Liver (tissue), 9 donors: ENCODE results near the gene TNKS2. TPM values are rescaled to one million over a fixed set of nuclear protein-coding genes. Genes with fewer than 3 reads are reported as not detected.

Source experiments
- DNase-seq: peaks from one replicate; pipeline ENCODE4 v3.0.0-alpha.2; 2017; ENCODE audit warnings: low spot score
- H3K27ac ChIP-seq, 2 donors: one replicate each; pipeline ENCODE4 v1.7.0; 2013; ENCODE audit warnings: inconsistent platforms in 2 of 2, low read length in 2 of 2, control low read depth in 1 of 2, low read depth in 1 of 2, mild to moderate bottlenecking in 1 of 2
- H3K27me3 ChIP-seq, 4 donors: one replicate each; pipeline versions ENCODE4 v1.6.1 to v1.7.0; 2013; ENCODE audit warnings: low read length in 3 of 4, inconsistent platforms in 1 of 4, mild to moderate bottlenecking in 1 of 4, moderate library complexity in 1 of 4; ENCODE audit not compliant: control insufficient read depth in 4 of 4, insufficient read depth in 4 of 4
- H3K36me3 ChIP-seq, 4 donors: one replicate each; pipeline versions ENCODE4 v1.6.1 to v1.7.0; 2013; ENCODE audit warnings: low read length in 3 of 4, mild to moderate bottlenecking in 3 of 4, low read depth in 1 of 4, moderate library complexity in 1 of 4; ENCODE audit not compliant: control insufficient read depth in 4 of 4, insufficient read depth in 3 of 4
- H3K4me1 ChIP-seq, 4 donors: one replicate each; pipeline versions ENCODE4 v1.6.1 to v1.7.0; 2013; ENCODE audit warnings: low read length in 3 of 4, mild to moderate bottlenecking in 3 of 4, moderate library complexity in 1 of 4; ENCODE audit not compliant: control insufficient read depth in 4 of 4, insufficient read depth in 4 of 4
- H3K4me3 ChIP-seq, 3 donors: one replicate each; pipeline versions ENCODE4 v1.6.1 to v1.7.0; 2013; ENCODE audit warnings: low read length in 3 of 3, control low read depth in 1 of 3, low read depth in 1 of 3, mild to moderate bottlenecking in 1 of 3
- H3K9ac ChIP-seq, 2 donors: one replicate each; pipeline ENCODE4 v1.7.0; 2013; ENCODE audit warnings: low read length in 2 of 2, mild to moderate bottlenecking in 2 of 2, moderate library complexity in 2 of 2, control low read depth in 1 of 2, low read depth in 1 of 2
- H3K9me3 ChIP-seq, 4 donors: one replicate each; pipeline versions ENCODE4 v1.6.1 to v1.7.0; 2013; ENCODE audit warnings: low read length in 3 of 4; ENCODE audit not compliant: control insufficient read depth in 4 of 4
- ATF3 ChIP-seq: IDR thresholded peaks from 2 replicates; pipeline ENCODE4 v1.6.1; 2016; ENCODE audit warnings: antibody characterized with exemption
- CTCF ChIP-seq: fragments of 150-350 bp; IDR thresholded peaks from 2 replicates; pipeline ENCODE4 v1.5.1; 2017; ENCODE audit warnings: improper control_type of control experiment, low read depth, low read length; ENCODE audit not compliant: missing input control
- EGR1 ChIP-seq, 2 donors: IDR thresholded peaks; 2 replicates each; pipeline ENCODE4 v1.6.1; 2016 to 2018; ENCODE audit warnings: antibody characterized with exemption in 2 of 2, low read depth in 2 of 2
- FOXA1 ChIP-seq: IDR thresholded peaks from 2 replicates; pipeline ENCODE4 v1.6.1; 2016; ENCODE audit warnings: antibody characterized with exemption
- FOXA2 ChIP-seq: IDR thresholded peaks from 2 replicates; pipeline ENCODE4 v1.6.1; 2016; ENCODE audit warnings: antibody characterized with exemption
- GABPA ChIP-seq, 2 donors: IDR thresholded peaks in 1 of 2; conservative IDR thresholded peaks in 1 of 2; 2 replicates each; pipeline ENCODE4 v1.6.1; 2016; ENCODE audit warnings: antibody characterized with exemption in 2 of 2, mild to moderate bottlenecking in 1 of 2, moderate library complexity in 1 of 2
- HNF4A ChIP-seq, 2 donors: conservative IDR thresholded peaks; 2 replicates each; pipeline ENCODE4 v1.6.1; 2016; ENCODE audit warnings: antibody characterized with exemption in 2 of 2, mild to moderate bottlenecking in 2 of 2
- HNF4G ChIP-seq: IDR thresholded peaks from 2 replicates; pipeline ENCODE4 v1.6.1; 2016; ENCODE audit warnings: antibody characterized with exemption
- JUND ChIP-seq, 2 donors: IDR thresholded peaks; 2 replicates each; pipeline ENCODE4 v1.6.1; 2016; ENCODE audit warnings: antibody characterized with exemption in 2 of 2
- NR2F2 ChIP-seq: IDR thresholded peaks from 2 replicates; pipeline ENCODE4 v1.6.1; 2016; ENCODE audit warnings: antibody characterized with exemption
- RAD21 ChIP-seq, 2 donors: IDR thresholded peaks; 2 replicates each; pipeline ENCODE4 v1.6.1; 2016; ENCODE audit warnings: antibody characterized with exemption in 2 of 2, mild to moderate bottlenecking in 2 of 2
- REST ChIP-seq: IDR thresholded peaks from 2 replicates; pipeline ENCODE4 v1.6.1; 2016; ENCODE audit warnings: antibody characterized with exemption, mild to moderate bottlenecking
- RXRA ChIP-seq, 2 donors: IDR thresholded peaks; 2 replicates each; pipeline ENCODE4 v1.6.1; 2017 to 2018; ENCODE audit warnings: antibody characterized with exemption in 2 of 2, mild to moderate bottlenecking in 1 of 2
- TAF1 ChIP-seq: conservative IDR thresholded peaks from 2 replicates; pipeline ENCODE4 v1.6.1; 2016; ENCODE audit warnings: antibody characterized with exemption, mild to moderate bottlenecking
- YY1 ChIP-seq: IDR thresholded peaks from 2 replicates; pipeline ENCODE4 v1.6.1; 2016; ENCODE audit warnings: antibody characterized with exemption, mild to moderate bottlenecking
- WGBS: extraction: QIAGEN DNeasy Blood & Tissue Kit; methylation state at CpG from one replicate; pipeline ENCODE4 v1.1.7; 2013; 5-methylcytosine and 5-hydroxymethylcytosine counted together
- polyA plus RNA-seq, 2 donors: library from polyadenylated mRNA; stranded (reverse) in 1 of 2; unstranded in 1 of 2; fragments of 200-250 nt in 1 of 2; fragments of >200 nt in 1 of 2; fragmentation: Nextera tagmentation in 1 of 2; extraction: Ambion mirVana in 1 of 2; gene quantifications; one replicate each; pipeline versions ENCODE4 v1.2.1 to v1.2.3, GENCODE V29; 2013 to 2015
- total RNA-seq, 2 donors: library from RNA; depleted of rRNA; stranded (reverse); fragments of >200 nt; gene quantifications; one replicate each; pipeline ENCODE4 v1.2.3, GENCODE V29; 2014
- TF ChIP-seq, protein P1 (sequence below): IDR thresholded peaks from 2 replicates; pipeline ENCODE4 v1.6.1; 2016; ENCODE audit warnings: antibody characterized with exemption
- TF ChIP-seq, protein P2 (sequence below): IDR thresholded peaks from 2 replicates; pipeline ENCODE4 v1.6.1; 2016; ENCODE audit warnings: antibody characterized with exemption
- donor health status: healthy.
- donor health status: healthy.
- donor health status: healthy.
- donor health status: healthy.
- donor health status: healthy.

TNKS2 gene
- total and polyA plus RNA-seq, 4 donors = 5.2 to 30.7 (median 18.2) TPM

GRCh38 chr10:91864744-91865143 lies 66.5 kb downstream of the TNKS2 start:
- H3K36me3 ChIP-seq = peaks cover 0 to 45% (median 30%) of the 10 kb centered on the region in 4 donors

More at GRCh38 chr10:91864744-91865143, 66.5 kb downstream of the TNKS2 start:
- H3K27ac ChIP-seq = no peak overlapping the region
- no peaks in the 10 kb centered on the region for H3K27me3 ChIP-seq
- no peak for TF ChIP-seq TAF1
- no peak for TF ChIP-seq CTCF
- no peak for TF ChIP-seq NR2F2
- no peak for TF ChIP-seq HNF4A (conservative IDR thresholded peaks at IDR 0.05)
- TF ChIP-seq JUND (IDR thresholded peaks at IDR 0.05) = no peak
- no peak for TF ChIP-seq RXRA (IDR thresholded peaks at IDR 0.05)
- TF ChIP-seq ATF3 = no peak
- TF ChIP-seq, protein P1, sequence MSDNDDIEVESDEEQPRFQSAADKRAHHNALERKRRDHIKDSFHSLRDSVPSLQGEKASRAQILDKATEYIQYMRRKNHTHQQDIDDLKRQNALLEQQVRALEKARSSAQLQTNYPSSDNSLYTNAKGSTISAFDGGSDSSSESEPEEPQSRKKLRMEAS = no peak
- TF ChIP-seq, protein P2, sequence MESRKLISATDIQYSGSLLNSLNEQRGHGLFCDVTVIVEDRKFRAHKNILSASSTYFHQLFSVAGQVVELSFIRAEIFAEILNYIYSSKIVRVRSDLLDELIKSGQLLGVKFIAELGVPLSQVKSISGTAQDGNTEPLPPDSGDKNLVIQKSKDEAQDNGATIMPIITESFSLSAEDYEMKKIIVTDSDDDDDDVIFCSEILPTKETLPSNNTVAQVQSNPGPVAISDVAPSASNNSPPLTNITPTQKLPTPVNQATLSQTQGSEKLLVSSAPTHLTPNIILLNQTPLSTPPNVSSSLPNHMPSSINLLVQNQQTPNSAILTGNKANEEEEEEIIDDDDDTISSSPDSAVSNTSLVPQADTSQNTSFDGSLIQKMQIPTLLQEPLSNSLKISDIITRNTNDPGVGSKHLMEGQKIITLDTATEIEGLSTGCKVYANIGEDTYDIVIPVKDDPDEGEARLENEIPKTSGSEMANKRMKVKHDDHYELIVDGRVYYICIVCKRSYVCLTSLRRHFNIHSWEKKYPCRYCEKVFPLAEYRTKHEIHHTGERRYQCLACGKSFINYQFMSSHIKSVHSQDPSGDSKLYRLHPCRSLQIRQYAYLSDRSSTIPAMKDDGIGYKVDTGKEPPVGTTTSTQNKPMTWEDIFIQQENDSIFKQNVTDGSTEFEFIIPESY = no peak
- TF ChIP-seq EGR1 (IDR thresholded peaks at IDR 0.05; ENCODE audit: low read depth in 2 of 2) = no peak
- TF ChIP-seq GABPA (IDR thresholded peaks at IDR 0.05 in 1 of 2, conservative IDR thresholded peaks at IDR 0.05 in 1 of 2) = no peak
- no peak for TF ChIP-seq REST
- TF ChIP-seq FOXA2 = no peak
- TF ChIP-seq RAD21 (IDR thresholded peaks at IDR 0.05) = no peak
- no peak for TF ChIP-seq FOXA1
- no peak for TF ChIP-seq YY1
- no peak for TF ChIP-seq HNF4G
- WGBS = 87% methylated on average over 2 of the region's 2 CpGs
- no peaks in the 10 kb centered on the region for H3K9me3 ChIP-seq
- no peak overlapping the region for H3K9ac ChIP-seq
- no peaks in the 10 kb centered on the region for H3K4me1 ChIP-seq
- H3K4me3 ChIP-seq = no peak overlapping the region
- no peak for DNase-seq
